ENCODE results near the gene TRAT1.

The TRAT1 gene

GRCh38 chr3:108862865-108863798 lies 40.5 kb downstream of the TRAT1 start:
- DNase-seq = no peak

- DNase-seq = no peak
These were observed 41.2 kb downstream of the TRAT1 start for GRCh38 chr3:108863799-108864135.

GRCh38 chr3:108877901-108878300 lies 55.3 kb downstream of the TRAT1 start:
- DNase-seq = no peak

- no peak for DNase-seq
These were observed 57.3 kb downstream of the TRAT1 start for GRCh38 chr3:108879915-108880314.

GRCh38 chr3:108882762-108883161 lies 60.2 kb downstream of the TRAT1 start:
- no peak for DNase-seq

- no peak for DNase-seq
These were observed 60.8 kb downstream of the TRAT1 start for GRCh38 chr3:108883373-108883772.

GRCh38 chr3:108887121-108887520 lies 64.5 kb downstream of the TRAT1 start:
- DNase-seq = no peak

GRCh38 chr3:108887777-108888176 lies 65.2 kb downstream of the TRAT1 start:
- DNase-seq = no peak

GRCh38 chr3:108891833-108892232 lies 69.2 kb downstream of the TRAT1 start:
- no peak for DNase-seq

GRCh38 chr3:108894981-108895380 lies 72.4 kb downstream of the TRAT1 start:
- DNase-seq = no peak

GRCh38 chr3:108897883-108898282 lies 75.3 kb downstream of the TRAT1 start:
- no peak for DNase-seq

- no peak for DNase-seq
These were observed 76.9 kb downstream of the TRAT1 start for GRCh38 chr3:108899530-108899929.

All from activated CD8-positive, alpha-beta memory T cell treated with anti-CD3 and anti-CD28 coated beads, Interleukin-2, amount 50 U/mL, for 4 hours (primary cell).